ENCODE results near the gene GTSE1.

GRCh38 chr22:46263216-46263590, 33.5 kb upstream of the GTSE1 start, which contains the start of gene PKDREJ:
- TF ChIP-seq CTCF (conservative IDR thresholded peaks at IDR 0.05; ENCODE audit: low read depth, low read length) = no peak
- no peak for TF ChIP-seq EZH2 (IDR thresholded peaks at IDR 0.05; ENCODE audit: borderline replicate concordance, low read depth, low read length, poor library complexity, severe bottlenecking)

Data from A673 (cell line).